Right lobe of liver (tissue), 6 donors: ENCODE data around the gene SPON1. TPM values are rescaled to one million over a fixed set of nuclear protein-coding genes. Genes with fewer than 3 reads are reported as not detected.

Experiments
- ATAC-seq, 4 donors: fragments of 200-7000 bp; cut with Tn5 transposase; one replicate each; pipeline ENCODE4 v1.9.1; 2020; ENCODE audit warnings: mild to moderate bottlenecking in 4 of 4, moderate library complexity in 4 of 4
- DNase-seq, 3 donors: peaks; one replicate each; pipeline ENCODE4 v3.0.0-alpha.2; 2020
- H3K27ac ChIP-seq, 3 donors: fragments of 200-600 bp; one replicate each; pipeline ENCODE4 v1.8.0; 2022
- H3K27me3 ChIP-seq, 2 donors: fragments of 200-600 bp; one replicate each; pipeline ENCODE4 v1.8.0; 2022
- H3K36me3 ChIP-seq, 4 donors: fragments of 200-600 bp; sonication (generic) in 1 of 4; one replicate each; pipeline versions ENCODE4 v1.5.1 to v1.8.0; 2017 to 2022; ENCODE audit warnings: control low read depth in 1 of 4
- H3K4me1 ChIP-seq, 4 donors: fragments of 200-600 bp; sonication (generic) in 1 of 4; one replicate each; pipeline versions ENCODE4 v1.5.1 to v1.8.0; 2017 to 2022; ENCODE audit warnings: control low read depth in 1 of 4
- H3K4me3 ChIP-seq, 3 donors: fragments of 200-600 bp; one replicate each; pipeline ENCODE4 v1.8.0; 2022
- H3K9me3 ChIP-seq, 4 donors: fragments of 200-600 bp; sonication (generic) in 1 of 4; one replicate each; pipeline versions ENCODE4 v1.5.1 to v1.8.0; 2017 to 2022; ENCODE audit warnings: control low read depth in 1 of 4
- POLR2A ChIP-seq: fragments of 450-650 bp; IDR thresholded peaks from one replicate; pipeline ENCODE4 v1.6.1; 2017; ENCODE audit warnings: antibody characterized with exemption, mild to moderate bottlenecking
- WGBS: methylation state at CpG from one replicate; pipeline ENCODE4 v1.1.6; 2018; ENCODE audit warnings: low coverage, low lambda C conversion rate; ENCODE audit not compliant: insufficient coverage; ENCODE audit errors: missing lambda C conversion rate; 5-methylcytosine and 5-hydroxymethylcytosine counted together
- intact Hi-C, 2 donors: fragments of 100-400 bp; cut with DNase I; formaldehyde crosslinking; loops; one replicate each; pipeline versions ENCODE4 v1.11.2 to v1.14.1; 2022
- total RNA-seq, 6 experiments: library from RNA; depleted of rRNA in 2 of 6; stranded (reverse); fragments of >200 nt in 2 of 6; fragmentation: NEBNext Ultra II Directional in 3 of 6; extraction: Animal tissue kit (Norgen Biotek cat#: 25700) in 3 of 6; gene quantifications; one replicate each; pipeline versions ENCODE4 v1.1.0 to v1.2.4, GENCODE V29; 2016 to 2023
- TF ChIP-seq, protein P1 (sequence below), 4 donors: fragments of 200-600 bp in 3 of 4; fragments of 450-650 bp in 1 of 4; IDR thresholded peaks; one replicate each; pipeline versions ENCODE4 v1.5.1 to v1.8.0; 2016 to 2022; ENCODE audit warnings: antibody characterized with exemption in 4 of 4, mild to moderate bottlenecking in 2 of 4
- donor health status: DM: no; HTN: yes; CAD: no.
- donor health status: DM: no; HTN: no; CAD: no.
- donor health status: DM: no; HTN: no; CAD: no.
- donor health status: DM: no; HTN: yes; CAD: no.
- donor health status: DM: no; HTN: yes; CAD: no.

Gene SPON1
- total RNA-seq, 6 experiments from 2014 or later: 0.51 to 2.4 (median 1.6) TPM

DNA sequence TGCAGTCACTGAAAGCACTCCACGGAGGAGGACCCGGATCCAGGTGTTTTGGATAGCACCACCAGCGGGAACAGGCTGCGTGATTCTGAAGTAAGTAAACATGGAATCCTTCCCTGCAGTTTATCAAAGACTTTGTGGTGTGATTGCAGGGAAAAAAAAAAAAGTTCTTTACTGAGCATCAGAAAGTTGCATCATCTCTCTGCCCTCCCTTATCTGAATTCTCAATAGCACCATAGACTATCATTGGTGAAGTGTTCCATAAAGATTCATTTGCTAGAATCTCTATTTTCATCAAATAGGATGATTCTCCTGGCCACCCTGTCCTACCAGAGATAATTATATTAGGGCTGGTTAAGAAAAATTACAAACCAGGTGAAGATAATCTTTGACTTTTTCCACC is 79.0 kb downstream of the SPON1 start:
- DNase-seq (no peak), ATAC-seq (no peak)
- Histone ChIP-seq H3K27ac (no peak overlapping the region), H3K27me3 (no peaks in the 10 kb centered on the region), H3K4me1 (no peaks in the 10 kb centered on the region), H3K36me3 (no peaks in the 10 kb centered on the region), H3K9me3 (no peaks in the 10 kb centered on the region), H3K4me3 (no peak overlapping the region)
- 36% methylated on average over 4 of the region's 4 CpGs for WGBS
- TF ChIP-seq, protein P1, sequence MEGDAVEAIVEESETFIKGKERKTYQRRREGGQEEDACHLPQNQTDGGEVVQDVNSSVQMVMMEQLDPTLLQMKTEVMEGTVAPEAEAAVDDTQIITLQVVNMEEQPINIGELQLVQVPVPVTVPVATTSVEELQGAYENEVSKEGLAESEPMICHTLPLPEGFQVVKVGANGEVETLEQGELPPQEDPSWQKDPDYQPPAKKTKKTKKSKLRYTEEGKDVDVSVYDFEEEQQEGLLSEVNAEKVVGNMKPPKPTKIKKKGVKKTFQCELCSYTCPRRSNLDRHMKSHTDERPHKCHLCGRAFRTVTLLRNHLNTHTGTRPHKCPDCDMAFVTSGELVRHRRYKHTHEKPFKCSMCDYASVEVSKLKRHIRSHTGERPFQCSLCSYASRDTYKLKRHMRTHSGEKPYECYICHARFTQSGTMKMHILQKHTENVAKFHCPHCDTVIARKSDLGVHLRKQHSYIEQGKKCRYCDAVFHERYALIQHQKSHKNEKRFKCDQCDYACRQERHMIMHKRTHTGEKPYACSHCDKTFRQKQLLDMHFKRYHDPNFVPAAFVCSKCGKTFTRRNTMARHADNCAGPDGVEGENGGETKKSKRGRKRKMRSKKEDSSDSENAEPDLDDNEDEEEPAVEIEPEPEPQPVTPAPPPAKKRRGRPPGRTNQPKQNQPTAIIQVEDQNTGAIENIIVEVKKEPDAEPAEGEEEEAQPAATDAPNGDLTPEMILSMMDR (IDR thresholded peaks at IDR 0.05): no peak
- no peak for TF ChIP-seq POLR2A
- intact Hi-C loops: no loop called here

DNA sequence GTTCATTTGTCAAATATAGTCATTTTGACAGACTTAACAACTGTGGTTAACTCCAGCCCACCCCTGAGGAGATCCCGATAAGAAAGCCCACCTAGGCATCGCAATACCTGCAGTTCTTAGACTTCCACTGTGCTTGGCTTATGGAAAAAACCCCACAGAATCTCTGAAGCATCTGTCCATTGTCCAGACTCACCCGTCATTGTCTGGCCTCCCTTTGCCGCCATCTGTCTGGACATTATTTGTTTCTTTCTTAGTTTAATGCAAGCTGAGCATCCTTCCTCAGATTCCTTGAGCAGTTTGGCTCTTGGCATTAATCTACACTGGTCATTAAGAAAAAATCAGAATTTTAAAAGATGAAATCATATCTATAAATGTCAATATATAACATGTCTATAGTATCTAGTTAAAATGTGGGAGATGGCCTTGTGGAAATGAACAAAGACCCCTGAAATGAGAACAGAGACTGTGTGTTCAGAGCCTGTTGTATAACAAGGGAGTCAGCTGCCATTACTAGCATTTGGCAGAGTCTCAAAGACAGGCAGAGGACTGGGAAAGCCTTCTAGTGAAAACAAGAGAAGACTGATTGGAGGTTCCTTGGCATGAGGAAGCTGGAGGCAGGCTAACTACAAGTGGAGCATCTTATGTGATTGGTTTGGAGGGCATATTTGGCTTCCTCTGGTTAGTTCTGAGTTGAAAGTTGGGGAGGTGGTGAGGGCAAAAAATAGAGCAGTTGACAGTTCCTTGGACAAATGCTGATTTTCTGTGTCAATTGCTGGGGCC is 80.4 kb downstream of the SPON1 start:
- WGBS: 78% methylated on average over 4 of the region's 4 CpGs
- DNase-seq (no peak), ATAC-seq (no peak)
- Histone ChIP-seq H3K9me3 (no peaks in the 10 kb centered on the region), H3K36me3 (no peaks in the 10 kb centered on the region), H3K27me3 (no peaks in the 10 kb centered on the region), H3K4me1 (no peaks in the 10 kb centered on the region), H3K4me3 (no peak overlapping the region), H3K27ac (no peak overlapping the region)
- intact Hi-C loops: no loop called here
- no peak for TF ChIP-seq POLR2A
- TF ChIP-seq, protein P1 (IDR thresholded peaks at IDR 0.05): no peak

DNA sequence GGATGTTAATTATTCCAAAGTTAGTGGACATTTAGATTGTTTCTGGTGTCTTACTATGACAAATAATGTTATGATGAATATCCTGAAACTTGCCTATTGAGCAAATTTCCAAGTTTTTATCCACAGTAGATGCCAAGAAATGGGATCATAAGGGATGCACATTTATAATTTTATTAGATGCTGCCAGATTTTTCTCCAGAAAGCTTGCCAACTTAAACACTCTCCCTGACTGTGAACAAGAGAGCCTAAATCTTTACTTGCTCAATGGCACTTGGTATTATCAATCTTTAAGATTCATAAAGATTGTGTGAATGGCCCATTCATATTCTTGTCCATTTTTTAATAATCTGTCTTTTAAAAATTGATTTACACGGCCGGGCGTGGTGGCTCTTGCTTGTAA is 82.4 kb downstream of the SPON1 start:
- no peak for TF ChIP-seq POLR2A
- TF ChIP-seq, protein P1 (IDR thresholded peaks at IDR 0.05): no peak
- WGBS: 82% methylated on average over 3 of the region's 3 CpGs
- Histone ChIP-seq H3K4me3 (no peak overlapping the region), H3K9me3 (no peaks in the 10 kb centered on the region), H3K4me1 (no peaks in the 10 kb centered on the region), H3K27me3 (no peaks in the 10 kb centered on the region), H3K27ac (no peak overlapping the region), H3K36me3 (no peaks in the 10 kb centered on the region)
- no peak for DNase-seq
- intact Hi-C loops: no loop called here
- ATAC-seq: no peak

DNA sequence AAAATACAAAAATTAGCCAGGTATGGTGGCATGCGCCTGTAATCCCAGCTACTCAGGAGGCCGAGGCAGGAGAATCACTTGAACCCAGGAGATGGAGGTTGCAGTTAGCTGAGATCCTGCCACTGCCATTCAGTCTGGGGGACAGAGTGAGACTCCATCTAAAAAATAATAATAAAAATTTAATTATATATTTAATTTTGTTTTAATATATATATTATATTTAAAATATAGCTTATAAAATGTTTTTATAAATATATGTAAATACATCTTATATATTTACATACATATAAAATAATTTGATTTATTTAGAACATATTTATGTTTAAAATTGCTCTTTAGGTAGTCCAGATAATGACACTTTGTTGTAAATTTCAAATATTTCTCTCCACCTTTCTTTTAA is 82.9 kb downstream of the SPON1 start:
- Histone ChIP-seq H3K9me3 (no peaks in the 10 kb centered on the region), H3K27ac (no peak overlapping the region), H3K4me1 (no peaks in the 10 kb centered on the region), H3K4me3 (no peak overlapping the region), H3K27me3 (no peaks in the 10 kb centered on the region), H3K36me3 (no peaks in the 10 kb centered on the region)
- intact Hi-C loops: no loop called here
- TF ChIP-seq, protein P1 (IDR thresholded peaks at IDR 0.05): no peak
- TF ChIP-seq POLR2A: no peak
- no peak for DNase-seq
- 94% methylated on average over 2 of the region's 2 CpGs for whole genome bisulfite sequencing
- no peak for ATAC-seq
